WI38 (cell line): ENCODE data around the gene MRPS9.
A peak's percentile ranks its signal among the peaks of the same experiment; 100 is the strongest.

Experiments
- H3K4me3 ChIP-seq: 2 replicates; pipeline ENCODE4 v1.5.1; 2011; ENCODE audit warnings: low read depth, mild to moderate bottlenecking, control low read depth, low read length
- CTCF ChIP-seq: IDR thresholded peaks from 2 replicates; pipeline ENCODE4 v1.5.1; 2012; ENCODE audit warnings: low read depth, mild to moderate bottlenecking, control low read depth, low read length

MRPS9 gene

GRCh38 chr2:105104208-105104731, 66.4 kb downstream of the MRPS9 start:
- no peak for TF ChIP-seq CTCF
- H3K4me3 ChIP-seq: no peak overlapping the region

GRCh38 chr2:105110295-105110829, 72.5 kb downstream of the MRPS9 start:
- no peak for TF ChIP-seq CTCF
- H3K4me3 ChIP-seq: no peak overlapping the region

- no peak for TF ChIP-seq CTCF
Measured at GRCh38 chr2:105111365-105112150, 73.7 kb downstream of the MRPS9 start.

GRCh38 chr2:105112345-105112744, 74.5 kb downstream of the MRPS9 start:
- H3K4me3 ChIP-seq: no peak overlapping the region
- no peak for TF ChIP-seq CTCF

More at GRCh38 chr2:105111365-105112150, 73.7 kb downstream of the MRPS9 start:
- H3K4me3 ChIP-seq: no peak overlapping the region

GRCh38 chr2:105113616-105114291, 75.9 kb downstream of the MRPS9 start:
- TF ChIP-seq CTCF: no peak
- no peak overlapping the region for H3K4me3 ChIP-seq

GRCh38 chr2:105114551-105114950, 76.7 kb downstream of the MRPS9 start:
- peak; percentile 59 for TF ChIP-seq CTCF
- no peak overlapping the region for H3K4me3 ChIP-seq

GRCh38 chr2:105116348-105116747, 78.5 kb downstream of the MRPS9 start:
- no peak for TF ChIP-seq CTCF
- no peak overlapping the region for H3K4me3 ChIP-seq
